Activated T-cell treated with anti-CD3 and anti-CD28 coated beads, Interleukin-2, amount 50 U/mL, for 24 hours (primary cell): Measurements from ENCODE around the gene TNFSF13.

Experiments used
- DNase-seq: peaks from one replicate; pipeline ENCODE4 v3.0.0-alpha.2; 2020
- H3K27ac Mint-ChIP-seq: 2 replicates; pipeline ENCODE4 v1.8.0; 2020; ENCODE audit warnings: mild to moderate bottlenecking, mixed read lengths
- H3K27me3 Mint-ChIP-seq: 2 replicates; pipeline ENCODE4 v1.8.0; 2020; ENCODE audit warnings: mixed read lengths
- H3K36me3 Mint-ChIP-seq: 2 replicates; pipeline ENCODE4 v1.8.0; 2020; ENCODE audit warnings: low read depth, mixed read lengths
- H3K4me1 Mint-ChIP-seq: 2 replicates; pipeline ENCODE4 v1.8.0; 2020; ENCODE audit warnings: low read depth, mixed read lengths
- H3K4me3 Mint-ChIP-seq: 2 replicates; pipeline ENCODE4 v1.8.0; 2020; ENCODE audit warnings: mild to moderate bottlenecking, moderate library complexity, mixed read lengths
- H3K9me3 Mint-ChIP-seq: 2 replicates; pipeline ENCODE4 v1.8.0; 2020; ENCODE audit warnings: mixed read lengths

Gene TNFSF13, protein sequence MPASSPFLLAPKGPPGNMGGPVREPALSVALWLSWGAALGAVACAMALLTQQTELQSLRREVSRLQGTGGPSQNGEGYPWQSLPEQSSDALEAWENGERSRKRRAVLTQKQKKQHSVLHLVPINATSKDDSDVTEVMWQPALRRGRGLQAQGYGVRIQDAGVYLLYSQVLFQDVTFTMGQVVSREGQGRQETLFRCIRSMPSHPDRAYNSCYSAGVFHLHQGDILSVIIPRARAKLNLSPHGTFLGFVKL

DNA sequence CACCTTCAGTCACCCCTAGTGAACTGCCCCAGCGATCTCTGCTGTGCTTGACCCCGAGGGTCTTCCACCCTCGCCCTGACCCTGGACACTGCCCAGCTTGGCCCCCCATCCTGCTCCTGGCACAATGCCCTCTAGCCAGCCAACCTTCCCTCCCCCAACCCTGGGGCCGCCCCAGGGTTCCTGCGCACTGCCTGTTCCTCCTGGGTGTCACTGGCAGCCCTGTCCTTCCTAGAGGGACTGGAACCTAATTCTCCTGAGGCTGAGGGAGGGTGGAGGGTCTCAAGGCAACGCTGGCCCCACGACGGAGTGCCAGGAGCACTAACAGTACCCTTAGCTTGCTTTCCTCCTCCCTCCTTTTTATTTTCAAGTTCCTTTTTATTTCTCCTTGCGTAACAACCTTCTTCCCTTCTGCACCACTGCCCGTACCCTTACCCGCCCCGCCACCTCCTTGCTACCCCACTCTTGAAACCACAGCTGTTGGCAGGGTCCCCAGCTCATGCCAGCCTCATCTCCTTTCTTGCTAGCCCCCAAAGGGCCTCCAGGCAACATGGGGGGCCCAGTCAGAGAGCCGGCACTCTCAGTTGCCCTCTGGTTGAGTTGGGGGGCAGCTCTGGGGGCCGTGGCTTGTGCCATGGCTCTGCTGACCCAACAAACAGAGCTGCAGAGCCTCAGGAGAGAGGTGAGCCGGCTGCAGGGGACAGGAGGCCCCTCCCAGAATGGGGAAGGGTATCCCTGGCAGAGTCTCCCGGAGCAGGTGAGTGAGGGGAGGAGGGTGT lies at the start of gene TNFSF13:
Gene TNFSF13, plus strand, starts transcription at position 207 of the 776 bp plus-strand sequence. Its CDS starts 290 bp downstream, at position 497.
- DNase-seq, result no peak
- Mint-ChIP-seq H3K27me3 (no peaks in the 10 kb centered on the region), H3K9me3 (no peaks in the 10 kb centered on the region), H3K36me3 (peaks cover 22% of the 10 kb centered on the region), H3K27ac (peak within 1 kb of the TSS; percentile 74), H3K4me3 (peak within 1 kb of the TSS; percentile 47), H3K4me1 (peaks cover 52% of the 10 kb centered on the region)

DNA sequence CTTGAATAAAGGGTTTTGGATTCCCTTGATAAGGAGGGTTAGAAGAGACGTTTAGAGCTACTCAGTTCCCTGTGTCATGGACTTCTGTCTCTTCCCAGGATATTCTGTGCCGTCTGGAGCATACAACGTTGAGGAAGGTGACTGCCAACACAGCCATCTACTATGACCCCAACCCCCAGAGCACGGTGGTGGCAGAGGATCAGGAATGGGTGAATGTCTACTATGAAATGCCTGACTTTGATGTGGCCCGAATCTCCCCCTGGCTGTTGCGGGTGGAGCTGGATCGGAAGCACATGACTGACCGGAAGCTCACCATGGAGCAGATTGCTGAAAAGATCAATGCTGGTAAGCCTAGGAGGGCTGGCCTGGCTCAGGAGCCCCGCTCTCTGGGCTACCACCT lies 49.7 kb upstream of the TNFSF13 start:
- no peaks in the 10 kb centered on the region for H3K27me3 Mint-ChIP-seq
- H3K27ac Mint-ChIP-seq, result peak overlapping the region; percentile 44
- H3K36me3 Mint-ChIP-seq, result peaks cover 97% of the 10 kb centered on the region
- no peak for DNase-seq
- H3K4me3 Mint-ChIP-seq, result no peak overlapping the region
- H3K4me1 Mint-ChIP-seq, result no peaks in the 10 kb centered on the region
- no peaks in the 10 kb centered on the region for H3K9me3 Mint-ChIP-seq

DNA sequence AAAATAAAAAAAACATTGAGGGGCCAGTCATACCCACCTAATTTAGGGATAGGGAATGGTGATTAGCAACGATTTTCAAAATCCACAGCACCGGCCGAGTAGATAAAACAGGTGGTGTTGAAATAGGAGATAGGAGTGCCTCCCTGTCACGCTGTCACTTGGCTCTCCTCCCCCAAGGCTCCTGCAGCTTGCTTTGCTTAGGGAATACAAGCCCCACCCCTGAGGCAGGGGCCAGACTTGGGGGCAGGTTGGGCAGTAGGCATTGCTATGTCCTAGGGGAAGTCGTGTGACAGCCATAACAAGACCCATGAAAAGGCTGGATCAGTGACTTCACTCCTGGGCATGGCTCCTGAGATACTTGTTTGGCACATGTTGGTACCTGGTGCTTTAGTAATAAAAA lies 48.6 kb upstream of the TNFSF13 start:
- DNase-seq, result no peak
- Mint-ChIP-seq H3K36me3 (peaks cover 98% of the 10 kb centered on the region), H3K27me3 (no peaks in the 10 kb centered on the region), H3K4me3 (no peak overlapping the region), H3K9me3 (no peaks in the 10 kb centered on the region), H3K27ac (peak overlapping the region; percentile 11), H3K4me1 (no peaks in the 10 kb centered on the region)

DNA sequence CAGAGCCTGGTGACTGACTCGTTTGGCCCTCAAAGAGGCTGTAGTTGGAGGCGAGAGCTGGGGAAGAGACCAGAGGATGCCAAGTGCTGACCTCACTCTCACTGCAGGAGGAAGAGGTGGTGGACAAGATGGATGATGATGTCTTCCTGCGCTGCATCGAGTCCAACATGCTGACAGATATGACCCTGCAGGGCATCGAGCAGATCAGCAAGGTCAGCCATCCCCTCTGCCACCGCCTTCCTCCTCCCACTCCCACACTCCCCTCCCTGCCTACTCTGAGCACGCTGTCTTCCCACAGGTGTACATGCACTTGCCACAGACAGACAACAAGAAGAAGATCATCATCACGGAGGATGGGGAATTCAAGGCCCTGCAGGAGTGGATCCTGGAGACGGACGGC lies 47.4 kb upstream of the TNFSF13 start:
- DNase-seq, result no peak
- H3K27ac Mint-ChIP-seq, result peak overlapping the region; percentile 6
- H3K4me3 Mint-ChIP-seq, result no peak overlapping the region
- no peaks in the 10 kb centered on the region for H3K9me3 Mint-ChIP-seq
- H3K4me1 Mint-ChIP-seq, result no peaks in the 10 kb centered on the region
- H3K27me3 Mint-ChIP-seq, result no peaks in the 10 kb centered on the region
- H3K36me3 Mint-ChIP-seq, result peaks cover 96% of the 10 kb centered on the region

DNA sequence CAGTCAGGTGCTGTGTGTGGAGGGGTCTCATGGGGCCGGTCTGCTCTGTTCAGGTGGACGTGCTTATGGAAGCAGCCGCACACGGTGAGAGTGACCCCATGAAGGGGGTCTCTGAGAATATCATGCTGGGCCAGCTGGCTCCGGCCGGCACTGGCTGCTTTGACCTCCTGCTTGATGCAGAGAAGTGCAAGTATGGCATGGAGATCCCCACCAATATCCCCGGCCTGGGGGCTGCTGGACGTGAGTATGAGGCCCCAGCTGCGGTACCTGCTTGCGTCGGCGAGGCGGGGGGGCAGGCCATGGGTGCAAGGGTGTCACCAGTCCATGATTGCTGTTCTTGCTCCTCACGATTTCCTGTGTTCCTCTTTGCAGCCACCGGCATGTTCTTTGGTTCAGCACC lies 46.4 kb upstream of the TNFSF13 start:
- no peaks in the 10 kb centered on the region for H3K27me3 Mint-ChIP-seq
- no peaks in the 10 kb centered on the region for H3K9me3 Mint-ChIP-seq
- peaks cover 92% of the 10 kb centered on the region for H3K36me3 Mint-ChIP-seq
- H3K27ac Mint-ChIP-seq, result peak overlapping the region; percentile 26
- DNase-seq, result no peak
- H3K4me3 Mint-ChIP-seq, result no peak overlapping the region
- no peaks in the 10 kb centered on the region for H3K4me1 Mint-ChIP-seq

DNA sequence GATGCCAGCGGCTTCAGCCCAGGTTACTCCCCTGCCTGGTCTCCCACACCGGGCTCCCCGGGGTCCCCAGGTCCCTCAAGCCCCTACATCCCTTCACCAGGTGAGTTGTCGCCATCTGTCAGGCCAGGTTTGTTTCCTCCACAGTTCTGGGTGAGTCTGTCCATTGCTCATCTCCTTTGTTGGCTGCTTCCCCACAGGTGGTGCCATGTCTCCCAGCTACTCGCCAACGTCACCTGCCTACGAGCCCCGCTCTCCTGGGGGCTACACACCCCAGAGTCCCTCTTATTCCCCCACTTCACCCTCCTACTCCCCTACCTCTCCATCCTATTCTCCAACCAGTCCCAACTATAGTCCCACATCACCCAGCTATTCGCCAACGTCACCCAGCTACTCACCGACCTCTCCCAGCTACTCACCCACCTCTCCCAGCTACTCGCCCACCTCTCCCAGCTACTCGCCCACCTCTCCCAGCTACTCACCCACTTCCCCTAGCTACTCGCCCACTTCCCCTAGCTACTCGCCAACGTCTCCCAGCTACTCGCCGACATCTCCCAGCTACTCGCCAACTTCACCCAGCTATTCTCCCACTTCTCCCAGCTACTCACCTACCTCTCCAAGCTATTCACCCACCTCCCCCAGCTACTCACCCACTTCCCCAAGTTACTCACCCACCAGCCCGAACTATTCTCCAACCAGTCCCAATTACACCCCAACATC lies 45.6 kb upstream of the TNFSF13 start:
- peaks cover 83% of the 10 kb centered on the region for H3K36me3 Mint-ChIP-seq
- DNase-seq, result no peak
- no peaks in the 10 kb centered on the region for H3K9me3 Mint-ChIP-seq
- no peaks in the 10 kb centered on the region for H3K4me1 Mint-ChIP-seq
- peak overlapping the region; percentile 55 for H3K27ac Mint-ChIP-seq
- no peaks in the 10 kb centered on the region for H3K27me3 Mint-ChIP-seq
- no peak overlapping the region for H3K4me3 Mint-ChIP-seq

DNA sequence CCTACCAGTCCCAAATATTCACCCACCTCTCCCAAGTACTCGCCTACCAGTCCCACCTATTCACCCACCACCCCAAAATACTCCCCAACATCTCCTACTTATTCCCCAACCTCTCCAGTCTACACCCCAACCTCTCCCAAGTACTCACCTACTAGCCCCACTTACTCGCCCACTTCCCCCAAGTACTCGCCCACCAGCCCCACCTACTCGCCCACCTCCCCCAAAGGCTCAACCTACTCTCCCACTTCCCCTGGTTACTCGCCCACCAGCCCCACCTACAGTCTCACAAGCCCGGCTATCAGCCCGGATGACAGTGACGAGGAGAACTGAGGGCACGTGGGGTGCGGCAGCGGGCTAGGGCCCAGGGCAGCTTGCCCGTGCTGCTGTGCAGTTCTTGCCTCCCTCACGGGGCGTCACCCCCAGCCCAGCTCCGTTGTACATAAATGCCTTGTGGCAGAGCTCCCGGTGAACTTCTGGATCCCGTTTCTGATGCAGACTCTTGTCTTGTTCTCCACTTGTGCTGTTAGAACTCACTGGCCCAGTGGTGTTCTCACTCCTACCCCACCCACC lies 44.6 kb upstream of the TNFSF13 start:
- no peaks in the 10 kb centered on the region for H3K4me1 Mint-ChIP-seq
- H3K27me3 Mint-ChIP-seq, result no peaks in the 10 kb centered on the region
- H3K4me3 Mint-ChIP-seq, result no peak overlapping the region
- H3K27ac Mint-ChIP-seq, result peak overlapping the region; percentile 63
- peaks cover 73% of the 10 kb centered on the region for H3K36me3 Mint-ChIP-seq
- no peaks in the 10 kb centered on the region for H3K9me3 Mint-ChIP-seq
- no peak for DNase-seq

DNA sequence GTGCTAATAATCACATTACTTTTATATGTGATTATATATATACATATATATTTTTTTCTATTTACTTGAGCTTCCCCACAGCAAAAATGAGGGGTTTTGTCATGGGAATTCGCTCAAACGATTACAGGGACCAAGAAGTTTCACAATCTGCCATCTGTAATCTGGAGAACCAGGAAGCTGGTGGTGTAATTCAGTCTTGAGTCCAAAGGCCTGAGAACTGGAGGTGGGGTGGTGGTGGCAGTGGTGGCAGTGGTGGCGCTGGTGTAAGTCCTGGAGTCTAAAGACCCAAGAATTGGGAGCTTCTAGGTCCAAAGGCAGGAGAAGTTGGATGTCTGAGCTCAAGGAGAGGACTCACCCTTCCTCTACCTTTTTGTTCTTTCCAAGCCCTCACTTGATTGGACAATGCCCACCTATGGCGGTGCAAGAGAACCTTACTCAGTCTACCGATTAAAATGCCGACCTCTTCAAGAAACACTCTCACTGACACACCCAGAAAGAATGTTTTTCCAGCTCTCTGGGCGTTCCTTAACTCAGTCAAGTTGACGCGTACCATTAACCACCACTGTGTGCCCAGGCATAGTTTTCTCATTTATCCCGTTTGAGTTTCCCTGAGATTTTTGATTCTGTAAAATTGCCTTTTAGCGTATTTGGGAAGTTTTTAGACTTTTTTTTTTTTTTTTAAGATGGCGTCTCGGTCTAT lies 42.5 kb upstream of the TNFSF13 start:
- no peak for DNase-seq

DNA sequence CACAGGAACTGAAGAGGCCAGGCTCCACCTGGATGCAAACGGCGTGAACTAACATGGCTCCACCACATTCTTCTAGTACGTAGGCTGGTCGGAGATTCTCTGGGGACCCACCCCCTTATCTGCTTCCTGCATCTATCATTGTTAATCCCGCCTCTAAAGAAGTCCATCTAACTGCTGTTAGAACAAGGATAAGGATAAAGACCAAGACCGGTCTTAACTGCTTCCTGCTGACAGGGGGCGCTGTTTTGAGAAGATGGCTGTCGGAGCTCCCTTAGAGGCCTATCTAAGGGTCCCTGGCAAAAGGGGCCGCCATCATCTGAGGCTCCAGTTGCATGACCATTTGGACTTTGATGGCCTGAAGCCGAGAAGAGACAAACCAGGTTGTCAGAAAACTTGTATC lies 35.5 kb upstream of the TNFSF13 start:
- no peak overlapping the region for H3K4me3 Mint-ChIP-seq
- H3K27me3 Mint-ChIP-seq, result no peaks in the 10 kb centered on the region
- H3K9me3 Mint-ChIP-seq, result peaks cover 3% of the 10 kb centered on the region
- no peak overlapping the region for H3K27ac Mint-ChIP-seq
- DNase-seq, result peak; percentile 51
- peaks cover 3% of the 10 kb centered on the region for H3K4me1 Mint-ChIP-seq
- no peaks in the 10 kb centered on the region for H3K36me3 Mint-ChIP-seq

More for the DNA sequence above, 42.5 kb upstream of the TNFSF13 start:
- H3K36me3 Mint-ChIP-seq, result peaks cover 52% of the 10 kb centered on the region
- H3K9me3 Mint-ChIP-seq, result no peaks in the 10 kb centered on the region
- no peaks in the 10 kb centered on the region for H3K27me3 Mint-ChIP-seq
- peak overlapping the region; percentile 26 for H3K27ac Mint-ChIP-seq
- H3K4me3 Mint-ChIP-seq, result no peak overlapping the region
- no peaks in the 10 kb centered on the region for H3K4me1 Mint-ChIP-seq

DNA sequence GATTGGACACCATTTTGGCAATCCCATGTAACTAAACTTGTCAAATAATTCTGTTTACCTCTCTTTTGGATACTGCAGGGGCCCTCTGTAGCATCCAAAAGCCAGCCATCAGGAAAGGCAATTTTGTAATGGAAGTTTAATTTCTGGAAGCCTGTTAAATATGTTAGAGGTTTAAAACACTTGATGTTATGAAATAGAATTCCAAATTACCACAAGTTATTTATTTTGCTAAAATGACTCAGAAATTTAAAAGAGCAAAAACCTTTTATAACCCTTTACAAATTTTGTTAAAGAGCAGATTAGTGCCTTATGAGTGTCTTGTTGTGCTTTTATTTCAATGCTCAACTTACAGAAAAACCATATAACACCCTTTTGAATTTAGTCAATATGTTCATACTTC lies 29.7 kb upstream of the TNFSF13 start:
- H3K27ac Mint-ChIP-seq, result no peak overlapping the region
- peaks cover 9% of the 10 kb centered on the region for H3K9me3 Mint-ChIP-seq
- no peaks in the 10 kb centered on the region for H3K27me3 Mint-ChIP-seq
- no peaks in the 10 kb centered on the region for H3K4me1 Mint-ChIP-seq
- DNase-seq, result no peak
- peaks cover 3% of the 10 kb centered on the region for H3K36me3 Mint-ChIP-seq
- H3K4me3 Mint-ChIP-seq, result no peak overlapping the region

DNA sequence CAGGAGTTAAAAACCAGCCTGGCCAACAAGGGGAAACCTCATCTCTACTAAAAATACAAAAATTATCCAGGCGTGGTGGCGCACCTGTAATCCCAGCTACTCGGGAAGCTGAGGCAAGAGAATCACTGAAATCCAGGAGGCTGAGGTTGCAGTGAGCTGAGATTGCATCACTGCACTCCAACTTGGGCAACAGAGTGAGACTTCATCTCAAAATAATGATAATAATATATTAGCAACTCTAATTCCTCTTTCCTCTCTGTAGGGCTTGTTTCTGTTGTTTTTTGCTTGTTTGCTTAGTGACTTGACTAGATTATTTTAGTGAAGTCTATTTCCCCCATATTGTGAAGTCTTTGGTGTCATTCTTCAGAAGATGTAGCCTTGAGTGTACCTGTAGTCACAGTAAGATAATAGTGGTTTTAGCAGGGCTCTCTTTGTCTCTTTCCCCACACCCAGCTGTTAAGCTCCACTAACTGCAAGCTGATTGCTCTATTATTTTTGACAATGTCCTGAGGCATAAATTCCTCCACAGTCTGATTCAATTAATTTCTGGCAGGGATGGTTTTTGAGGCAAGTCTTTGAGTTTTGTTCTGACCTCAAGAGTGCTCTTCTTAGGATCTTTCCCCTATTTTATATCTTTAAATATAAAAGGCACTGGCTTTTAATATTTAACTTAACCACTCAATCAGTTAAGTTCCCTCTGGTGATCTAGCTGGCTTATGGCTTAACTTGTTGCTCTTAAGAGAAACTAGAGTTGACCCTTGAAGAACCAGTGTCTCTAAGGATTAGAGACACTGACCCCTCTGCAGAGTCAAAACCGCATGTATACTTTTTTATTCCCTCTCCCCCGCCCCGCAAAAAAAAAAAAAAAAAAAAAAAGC lies 28.3 kb upstream of the TNFSF13 start:
- no peaks in the 10 kb centered on the region for H3K4me1 Mint-ChIP-seq
- H3K36me3 Mint-ChIP-seq, result peaks cover 3% of the 10 kb centered on the region
- no peak overlapping the region for H3K27ac Mint-ChIP-seq
- peaks cover 9% of the 10 kb centered on the region for H3K9me3 Mint-ChIP-seq
- H3K27me3 Mint-ChIP-seq, result no peaks in the 10 kb centered on the region
- no peak for DNase-seq
- no peak overlapping the region for H3K4me3 Mint-ChIP-seq

DNA sequence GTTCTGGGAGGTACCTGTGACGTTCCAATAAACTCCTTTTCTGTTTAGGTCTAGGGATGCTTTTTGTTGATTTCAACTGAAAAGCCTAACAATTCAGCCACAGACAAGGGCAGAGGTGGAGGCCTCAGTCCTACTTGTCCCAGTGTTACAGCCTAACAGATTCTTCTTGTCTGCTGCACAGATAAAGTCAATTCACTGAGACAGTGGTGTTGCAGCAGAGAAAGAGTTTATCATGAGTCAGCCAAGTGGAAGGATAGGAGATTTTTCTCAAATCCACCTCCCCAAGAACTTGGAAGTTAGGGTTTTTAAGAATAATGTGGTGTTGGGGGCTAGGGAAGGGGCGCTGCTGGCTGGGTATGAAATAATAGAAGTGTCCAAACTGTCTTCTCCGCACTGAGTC lies 20.5 kb upstream of the TNFSF13 start:
- Mint-ChIP-seq H3K4me1 (no peaks in the 10 kb centered on the region), H3K4me3 (no peak overlapping the region), H3K9me3 (no peaks in the 10 kb centered on the region), H3K36me3 (no peaks in the 10 kb centered on the region), H3K27ac (no peak overlapping the region), H3K27me3 (no peaks in the 10 kb centered on the region)
- no peak for DNase-seq

DNA sequence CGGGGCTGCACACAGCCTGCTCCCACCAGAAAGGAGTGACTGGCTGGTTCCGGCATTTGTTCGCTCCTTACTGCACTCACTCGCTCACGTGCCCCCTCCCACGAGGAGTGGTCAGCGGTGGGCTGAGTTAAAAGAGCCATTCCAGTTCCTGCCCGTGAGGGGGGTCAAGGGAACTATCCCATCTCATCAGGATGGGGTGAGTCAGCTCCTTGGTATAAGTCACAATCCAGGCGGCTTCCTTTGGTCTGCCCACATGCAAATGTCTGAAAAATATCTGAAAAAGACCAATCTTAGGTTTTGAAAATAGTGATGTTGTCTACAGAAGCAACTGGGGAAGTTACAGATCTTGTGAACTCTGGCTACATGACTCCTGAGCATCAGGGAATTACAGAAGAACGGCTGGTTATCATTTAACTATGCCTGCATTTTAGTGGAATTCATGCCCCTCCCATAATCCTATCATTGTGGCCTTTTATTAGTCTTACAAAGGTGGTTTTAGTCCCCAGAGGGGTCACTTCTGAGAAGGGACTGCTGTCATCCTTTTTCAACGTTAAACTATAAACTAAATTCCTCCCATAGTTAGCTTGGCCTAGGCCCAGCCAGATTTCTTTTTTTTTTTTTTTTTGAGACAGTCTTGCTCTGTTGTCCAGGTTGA lies 19.5 kb upstream of the TNFSF13 start:
- Mint-ChIP-seq H3K4me3 (no peak overlapping the region), H3K36me3 (no peaks in the 10 kb centered on the region)
- DNase-seq, result no peak

More for the DNA sequence above, 19.5 kb upstream of the TNFSF13 start:
- no peaks in the 10 kb centered on the region for H3K4me1 Mint-ChIP-seq
- no peak overlapping the region for H3K27ac Mint-ChIP-seq
- no peaks in the 10 kb centered on the region for H3K27me3 Mint-ChIP-seq
- H3K9me3 Mint-ChIP-seq, result no peaks in the 10 kb centered on the region
